Mucosa of stomach (tissue), 1 donor: ENCODE measurements around the gene TRAK1.

Experiments used
- H3K27me3 ChIP-seq: one replicate; pipeline ENCODE4 v1.7.0; 2013; ENCODE audit warnings: mild to moderate bottlenecking, low read length; ENCODE audit not compliant: control insufficient read depth, insufficient read depth
- H3K36me3 ChIP-seq: one replicate; pipeline ENCODE4 v1.7.0; 2013; ENCODE audit warnings: low read length; ENCODE audit not compliant: control insufficient read depth, insufficient read depth
- H3K4me1 ChIP-seq: one replicate; pipeline ENCODE4 v1.7.0; 2013; ENCODE audit warnings: mild to moderate bottlenecking, low read length; ENCODE audit not compliant: control insufficient read depth, insufficient read depth
- H3K4me3 ChIP-seq: one replicate; pipeline ENCODE4 v1.7.0; 2013; ENCODE audit warnings: low read length
- H3K9ac ChIP-seq: one replicate; pipeline ENCODE4 v1.7.0; 2013; ENCODE audit warnings: mild to moderate bottlenecking, low read length, moderate library complexity
- H3K9me3 ChIP-seq: one replicate; pipeline ENCODE4 v1.7.0; 2013; ENCODE audit warnings: mild to moderate bottlenecking, low read length, moderate library complexity; ENCODE audit not compliant: control insufficient read depth
- donor health status: Pancreatic carcinoma.

Gene TRAK1

GRCh38 chr3:42220436-42221121 is 129.4 kb downstream of the TRAK1 start:
- Histone ChIP-seq H3K9me3 (no peaks in the 10 kb centered on the region), H3K36me3 (peaks cover 14% of the 10 kb centered on the region), H3K4me3 (no peak overlapping the region), H3K4me1 (no peaks in the 10 kb centered on the region), H3K9ac (no peak overlapping the region), H3K27me3 (no peaks in the 10 kb centered on the region)

GRCh38 chr3:42222942-42223693 is 132.0 kb downstream of the TRAK1 start:
- Histone ChIP-seq H3K9ac (no peak overlapping the region), H3K9me3 (no peaks in the 10 kb centered on the region), H3K27me3 (no peaks in the 10 kb centered on the region), H3K4me1 (no peaks in the 10 kb centered on the region), H3K4me3 (no peak overlapping the region), H3K36me3 (peaks cover 14% of the 10 kb centered on the region)

- H3K9me3 ChIP-seq, result no peaks in the 10 kb centered on the region
- H3K27me3 ChIP-seq, result no peaks in the 10 kb centered on the region
- H3K4me1 ChIP-seq, result no peaks in the 10 kb centered on the region
- no peak overlapping the region for H3K9ac ChIP-seq
- H3K4me3 ChIP-seq, result no peak overlapping the region
- H3K36me3 ChIP-seq, result peaks cover 14% of the 10 kb centered on the region
Observed at GRCh38 chr3:42224178-42224577, 133.0 kb downstream of the TRAK1 start.

- Histone ChIP-seq H3K9ac (no peak overlapping the region), H3K36me3 (peaks cover 13% of the 10 kb centered on the region), H3K9me3 (no peaks in the 10 kb centered on the region)
Observed at GRCh38 chr3:42224658-42225421, 133.7 kb downstream of the TRAK1 start.

GRCh38 chr3:42225486-42226363 is 134.6 kb downstream of the TRAK1 start:
- H3K9ac ChIP-seq, result no peak overlapping the region
- peaks cover 5% of the 10 kb centered on the region for H3K36me3 ChIP-seq
- peaks cover 5% of the 10 kb centered on the region for H3K4me1 ChIP-seq
- H3K27me3 ChIP-seq, result no peaks in the 10 kb centered on the region
- no peaks in the 10 kb centered on the region for H3K9me3 ChIP-seq
- H3K4me3 ChIP-seq, result no peak overlapping the region

More at GRCh38 chr3:42224658-42225421, 133.7 kb downstream of the TRAK1 start:
- Histone ChIP-seq H3K27me3 (no peaks in the 10 kb centered on the region), H3K4me1 (no peaks in the 10 kb centered on the region), H3K4me3 (no peak overlapping the region)

GRCh38 chr3:42226470-42227425 is 135.6 kb downstream of the TRAK1 start:
- Histone ChIP-seq H3K9me3 (no peaks in the 10 kb centered on the region), H3K36me3 (peaks cover 3% of the 10 kb centered on the region), H3K9ac (no peak overlapping the region), H3K4me3 (no peak overlapping the region), H3K27me3 (no peaks in the 10 kb centered on the region), H3K4me1 (peaks cover 9% of the 10 kb centered on the region)

GRCh38 chr3:42228796-42229195 is 137.6 kb downstream of the TRAK1 start:
- Histone ChIP-seq H3K4me3 (no peak overlapping the region), H3K27me3 (no peaks in the 10 kb centered on the region), H3K36me3 (no peaks in the 10 kb centered on the region), H3K4me1 (peaks cover 9% of the 10 kb centered on the region), H3K9ac (no peak overlapping the region), H3K9me3 (no peaks in the 10 kb centered on the region)

GRCh38 chr3:42229266-42229941 is 138.2 kb downstream of the TRAK1 start:
- Histone ChIP-seq H3K27me3 (no peaks in the 10 kb centered on the region), H3K9me3 (no peaks in the 10 kb centered on the region), H3K36me3 (no peaks in the 10 kb centered on the region), H3K4me3 (no peak overlapping the region), H3K4me1 (peaks cover 9% of the 10 kb centered on the region), H3K9ac (no peak overlapping the region)

GRCh38 chr3:42229942-42230688 is 139.0 kb downstream of the TRAK1 start:
- Histone ChIP-seq H3K9me3 (no peaks in the 10 kb centered on the region), H3K4me3 (no peak overlapping the region), H3K4me1 (peaks cover 9% of the 10 kb centered on the region), H3K36me3 (no peaks in the 10 kb centered on the region), H3K9ac (no peak overlapping the region), H3K27me3 (no peaks in the 10 kb centered on the region)

GRCh38 chr3:42230860-42231259 is 139.7 kb downstream of the TRAK1 start:
- H3K9me3 ChIP-seq, result no peaks in the 10 kb centered on the region
- H3K27me3 ChIP-seq, result no peaks in the 10 kb centered on the region
- no peaks in the 10 kb centered on the region for H3K36me3 ChIP-seq
- H3K4me1 ChIP-seq, result peaks cover 9% of the 10 kb centered on the region
- no peak overlapping the region for H3K9ac ChIP-seq
- no peak overlapping the region for H3K4me3 ChIP-seq
